ENCODE results near the gene ULBP2. TPM values are rescaled to one million over a fixed set of nuclear protein-coding genes. Genes with fewer than 3 reads are reported as not detected.
"Not testable (repeated sequence)": the region's sequence is repeated elsewhere in the genome, so short reads cannot be mapped to it uniquely, and the experiment has no call there.

ULBP2 gene
- total and polyA plus RNA-seq, 7 experiments from 2014 or later = 0.27 to 1.0 (median 0.56) TPM; not detected in 2

- ChIA-PET POLR2A (no interaction called here), CTCF (interaction anchor here (1.0 kb wide), 1 partner anchor 9 kb away, joined by 3 read pairs; no protein-coding TSS in a partner anchor)
- Mint-ChIP-seq H3K4me1 (no peaks in the 10 kb centered on the region), H3K36me3 (no peaks in the 10 kb centered on the region), H3K27me3 (peaks cover 22 to 60% (median 39%) of the 10 kb centered on the region in 5 donors), H3K4me3 (no peak overlapping the region), H3K9me3 (peaks cover 0 to 2% (median 0%) of the 10 kb centered on the region in 11 donors), H3K27ac (no peak overlapping the region)
- DNase-seq (no peak), ATAC-seq (no peak)
- no peak overlapping the region for H3K4me3 ChIP-seq (ENCODE audit: low read length)
- H3K36me3 ChIP-seq (ENCODE audit: control insufficient read depth in 2 of 3, insufficient read depth in 3 of 3, low read length in 3 of 3) = no peaks in the 10 kb centered on the region
- intact Hi-C loops (cut with micrococcal nuclease) = no loop called here
- H3K27ac ChIP-seq (ENCODE audit: low read depth, low read length) = no peak overlapping the region
- H3K27me3 ChIP-seq (ENCODE audit: control insufficient read depth in 2 of 2, insufficient read depth in 2 of 2, low read length in 2 of 2) = no peaks in the 10 kb centered on the region
- H3K4me1 ChIP-seq (ENCODE audit: control insufficient read depth in 2 of 2, insufficient read depth in 2 of 2, low read length in 2 of 2) = no peaks in the 10 kb centered on the region
- no peaks in the 10 kb centered on the region for H3K9me3 ChIP-seq (ENCODE audit: control insufficient read depth in 2 of 3, low read length in 3 of 3)
Measured at GRCh38 chr6:149915970-149916865, 25.6 kb upstream of the ULBP2 start.

GRCh38 chr6:149917679-149918078 lies 24.1 kb upstream of the ULBP2 start:
- CTCF ChIA-PET = interaction anchor here (0.8 kb wide), 1 partner anchor 21 kb away, joined by 3 read pairs; no protein-coding TSS in a partner anchor
- no peaks in the 10 kb centered on the region for H3K36me3 Mint-ChIP-seq
- peaks cover 32 to 66% (median 47%) of the 10 kb centered on the region in 5 donors for H3K27me3 Mint-ChIP-seq
- intact Hi-C loops (cut with micrococcal nuclease) = no loop called here
- POLR2A ChIA-PET = no interaction called here
- no peaks in the 10 kb centered on the region for H3K9me3 ChIP-seq (ENCODE audit: control insufficient read depth in 2 of 3, low read length in 3 of 3)
- H3K27ac Mint-ChIP-seq = no peak overlapping the region
- H3K9me3 Mint-ChIP-seq = peaks cover 0 to 2% (median 0%) of the 10 kb centered on the region in 11 donors
- H3K27me3 ChIP-seq (ENCODE audit: control insufficient read depth in 2 of 2, insufficient read depth in 2 of 2, low read length in 2 of 2) = peaks cover 5 to 8% of the 10 kb centered on the region in 2 donors
- peaks cover under 1 to 7% (median 4%) of the 10 kb centered on the region in 7 donors for H3K4me1 Mint-ChIP-seq
- H3K27ac ChIP-seq (ENCODE audit: low read depth, low read length) = no peak overlapping the region
- ATAC-seq = no peak
- H3K4me3 Mint-ChIP-seq = no peak overlapping the region
- H3K4me3 ChIP-seq (ENCODE audit: low read length) = no peak overlapping the region
- H3K36me3 ChIP-seq (ENCODE audit: control insufficient read depth in 2 of 3, insufficient read depth in 3 of 3, low read length in 3 of 3) = no peaks in the 10 kb centered on the region
- H3K4me1 ChIP-seq (ENCODE audit: control insufficient read depth in 2 of 2, insufficient read depth in 2 of 2, low read length in 2 of 2) = peaks cover 0 to 5% of the 10 kb centered on the region in 2 donors
- DNase-seq = no peak

- POLR2A ChIA-PET = no interaction called here
- H3K4me1 Mint-ChIP-seq = peaks cover 7 to 14% (median 10%) of the 10 kb centered on the region in 7 donors
- H3K27ac Mint-ChIP-seq = no peak overlapping the region
- H3K27me3 ChIP-seq (ENCODE audit: control insufficient read depth in 2 of 2, insufficient read depth in 2 of 2, low read length in 2 of 2) = peaks cover 5 to 10% of the 10 kb centered on the region in 2 donors
- H3K9me3 Mint-ChIP-seq = peaks cover 0 to 2% (median 0%) of the 10 kb centered on the region in 11 donors
- H3K27ac ChIP-seq (ENCODE audit: low read depth, low read length) = no peak overlapping the region
- no peaks in the 10 kb centered on the region for H3K36me3 Mint-ChIP-seq
- peaks cover 0 to 6% of the 10 kb centered on the region in 2 donors for H3K4me1 ChIP-seq (ENCODE audit: control insufficient read depth in 2 of 2, insufficient read depth in 2 of 2, low read length in 2 of 2)
- intact Hi-C loops (cut with micrococcal nuclease) = no loop called here
- CTCF ChIA-PET = interaction anchor here (0.8 kb wide), 1 partner anchor 22 kb away, joined by 3 read pairs; no protein-coding TSS in a partner anchor
- no peaks in the 10 kb centered on the region for H3K9me3 ChIP-seq (ENCODE audit: control insufficient read depth in 2 of 3, low read length in 3 of 3)
- no peak overlapping the region for H3K4me3 Mint-ChIP-seq
- ATAC-seq (no peak), DNase-seq (no peak)
- no peaks in the 10 kb centered on the region for H3K36me3 ChIP-seq (ENCODE audit: control insufficient read depth in 2 of 3, insufficient read depth in 3 of 3, low read length in 3 of 3)
- H3K4me3 ChIP-seq (ENCODE audit: low read length) = no peak overlapping the region
- H3K27me3 Mint-ChIP-seq = peaks cover 35 to 66% (median 47%) of the 10 kb centered on the region in 5 donors
Measured at GRCh38 chr6:149918151-149918905, 23.5 kb upstream of the ULBP2 start.

- H3K9me3 Mint-ChIP-seq; H3K27ac Mint-ChIP-seq; ATAC-seq; CTCF ChIA-PET; DNase-seq; H3K36me3 Mint-ChIP-seq; H3K4me1 ChIP-seq (ENCODE audit: control insufficient read depth in 2 of 2, insufficient read depth in 2 of 2, low read length in 2 of 2); H3K9me3 ChIP-seq (ENCODE audit: control insufficient read depth in 2 of 3, low read length in 3 of 3); H3K27ac ChIP-seq (ENCODE audit: low read depth, low read length); H3K27me3 ChIP-seq (ENCODE audit: control insufficient read depth in 2 of 2, insufficient read depth in 2 of 2, low read length in 2 of 2); intact Hi-C loops (cut with micrococcal nuclease); H3K36me3 ChIP-seq (ENCODE audit: control insufficient read depth in 2 of 3, insufficient read depth in 3 of 3, low read length in 3 of 3); H3K4me3 Mint-ChIP-seq; H3K4me3 ChIP-seq (ENCODE audit: low read length); POLR2A ChIA-PET: not testable (repeated sequence)
- H3K27me3 Mint-ChIP-seq = peaks cover 44 to 68% (median 52%) of the 10 kb centered on the region in 5 donors
- H3K4me1 Mint-ChIP-seq = peaks cover 12 to 22% (median 17%) of the 10 kb centered on the region in 7 donors
Measured at GRCh38 chr6:149919126-149919833, 22.5 kb upstream of the ULBP2 start.

GRCh38 chr6:149919834-149920225 lies 22.0 kb upstream of the ULBP2 start:
- intact Hi-C loops (cut with micrococcal nuclease) = loop anchor here in 1 of 2 donors (10.0 kb wide), 1 partner anchor 895 kb away; no protein-coding TSS in a partner anchor
- H3K27ac ChIP-seq (ENCODE audit: low read depth, low read length) = no peak overlapping the region
- peaks cover 12 to 22% (median 17%) of the 10 kb centered on the region in 7 donors for H3K4me1 Mint-ChIP-seq
- H3K4me1 ChIP-seq (ENCODE audit: control insufficient read depth in 2 of 2, insufficient read depth in 2 of 2, low read length in 2 of 2) = peaks cover 0 to 6% of the 10 kb centered on the region in 2 donors
- H3K9me3 Mint-ChIP-seq = peaks cover 0 to 2% (median 0%) of the 10 kb centered on the region in 11 donors
- no peak overlapping the region for H3K27ac Mint-ChIP-seq
- no peaks in the 10 kb centered on the region for H3K36me3 ChIP-seq (ENCODE audit: control insufficient read depth in 2 of 3, insufficient read depth in 3 of 3, low read length in 3 of 3)
- no peak overlapping the region for H3K4me3 Mint-ChIP-seq
- no peaks in the 10 kb centered on the region for H3K9me3 ChIP-seq (ENCODE audit: control insufficient read depth in 2 of 3, low read length in 3 of 3)
- POLR2A ChIA-PET = no interaction called here
- CTCF ChIA-PET = no interaction called here
- DNase-seq (no peak), ATAC-seq (no peak)
- H3K27me3 Mint-ChIP-seq = peaks cover 48 to 68% (median 56%) of the 10 kb centered on the region in 5 donors
- H3K4me3 ChIP-seq (ENCODE audit: low read length) = no peak overlapping the region
- peaks cover 6 to 10% of the 10 kb centered on the region in 2 donors for H3K27me3 ChIP-seq (ENCODE audit: control insufficient read depth in 2 of 2, insufficient read depth in 2 of 2, low read length in 2 of 2)
- no peaks in the 10 kb centered on the region for H3K36me3 Mint-ChIP-seq

- H3K9me3 ChIP-seq (ENCODE audit: control insufficient read depth in 2 of 3, low read length in 3 of 3) = no peaks in the 10 kb centered on the region
- Mint-ChIP-seq H3K9me3 (peaks cover 0 to 2% (median 0%) of the 10 kb centered on the region in 11 donors), H3K36me3 (no peaks in the 10 kb centered on the region), H3K27me3 (peaks cover 59 to 74% (median 68%) of the 10 kb centered on the region in 5 donors), H3K27ac (no peak overlapping the region), H3K4me3 (peak overlapping the region in 5 of 10 donors; percentile 0 to 89 (median 58)), H3K4me1 (peaks cover 16 to 28% (median 24%) of the 10 kb centered on the region in 7 donors)
- ChIA-PET POLR2A (no interaction called here), CTCF (no interaction called here)
- no peak overlapping the region for H3K4me3 ChIP-seq (ENCODE audit: low read length)
- DNase-seq (no peak), ATAC-seq (no peak)
- H3K36me3 ChIP-seq (ENCODE audit: control insufficient read depth in 2 of 3, insufficient read depth in 3 of 3, low read length in 3 of 3) = no peaks in the 10 kb centered on the region
- intact Hi-C loops (cut with micrococcal nuclease) = loop anchor here in 1 of 2 donors (10.0 kb wide), 1 partner anchor 897 kb away; no protein-coding TSS in a partner anchor
- peaks cover 11 to 12% of the 10 kb centered on the region in 2 donors for H3K27me3 ChIP-seq (ENCODE audit: control insufficient read depth in 2 of 2, insufficient read depth in 2 of 2, low read length in 2 of 2)
- peaks cover 6% of the 10 kb centered on the region in 2 donors for H3K4me1 ChIP-seq (ENCODE audit: control insufficient read depth in 2 of 2, insufficient read depth in 2 of 2, low read length in 2 of 2)
- H3K27ac ChIP-seq (ENCODE audit: low read depth, low read length) = no peak overlapping the region
Measured at GRCh38 chr6:149921361-149921760, 20.5 kb upstream of the ULBP2 start.
